GM19035 (cell line): Measurements from ENCODE around the gene ANKRD40CL.
"Not testable (repeated sequence)": the region's sequence is repeated elsewhere in the genome, so short reads cannot be mapped to it uniquely, and the experiment has no call there.

Source experiments
- ATAC-seq: cut with Tn5 transposase; IDR thresholded peaks from one replicate; pipeline ENCODE4 v1.9.1; 2021; ENCODE audit not compliant: unreplicated experiment

ANKRD40CL gene, protein sequence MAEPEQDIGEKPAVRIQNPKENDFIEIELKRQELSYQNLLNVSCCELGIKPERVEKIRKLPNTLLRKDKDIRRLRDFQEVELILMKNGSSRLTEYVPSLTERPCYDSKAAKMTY

DNA sequence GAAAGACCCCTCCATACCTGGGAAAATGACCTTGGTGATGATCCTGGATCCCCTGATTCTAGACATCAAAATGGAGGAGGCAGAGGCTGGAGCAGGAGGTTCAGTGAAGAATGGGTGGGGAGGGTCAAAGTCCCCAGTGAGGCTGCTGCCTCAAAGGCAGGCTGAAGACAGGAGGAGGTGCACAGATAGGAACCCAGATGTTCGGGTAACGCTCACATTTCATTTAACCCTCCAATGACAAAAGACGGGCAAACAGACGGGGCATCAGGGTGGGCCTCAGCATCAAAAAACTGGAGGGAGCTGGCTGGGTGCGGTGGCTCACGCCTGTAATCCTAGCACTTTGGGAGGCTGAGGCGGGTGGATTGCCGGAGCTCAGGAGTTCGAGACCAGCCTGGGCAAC, at the start of gene ANKRD40CL:
Gene ANKRD40CL (minus strand): TSS at position 73 of the 400 bp plus-strand sequence. CDS start 605 bp downstream, outside the sequence.
- ATAC-seq = no peak

DNA sequence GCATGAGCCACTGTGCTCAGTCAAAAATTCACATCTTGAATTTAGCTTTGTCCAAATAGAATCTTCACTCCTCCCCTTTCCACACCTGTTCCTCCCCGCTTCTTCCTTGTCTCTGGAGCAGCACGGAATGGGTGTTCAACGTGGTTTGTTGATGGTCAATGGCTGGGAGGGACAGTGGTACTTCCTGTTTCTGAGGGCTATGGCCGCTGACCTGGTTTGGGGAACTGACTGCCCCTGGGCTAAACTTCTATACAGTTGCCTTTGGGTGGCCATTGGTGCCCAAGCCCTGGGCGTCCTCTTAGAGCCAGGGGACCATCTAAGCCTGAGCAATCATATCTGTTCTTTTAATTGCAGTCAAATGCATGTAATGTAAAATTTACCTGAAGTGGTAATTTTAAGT, 49.0 kb upstream of the ANKRD40CL start:
- no peak for ATAC-seq

DNA sequence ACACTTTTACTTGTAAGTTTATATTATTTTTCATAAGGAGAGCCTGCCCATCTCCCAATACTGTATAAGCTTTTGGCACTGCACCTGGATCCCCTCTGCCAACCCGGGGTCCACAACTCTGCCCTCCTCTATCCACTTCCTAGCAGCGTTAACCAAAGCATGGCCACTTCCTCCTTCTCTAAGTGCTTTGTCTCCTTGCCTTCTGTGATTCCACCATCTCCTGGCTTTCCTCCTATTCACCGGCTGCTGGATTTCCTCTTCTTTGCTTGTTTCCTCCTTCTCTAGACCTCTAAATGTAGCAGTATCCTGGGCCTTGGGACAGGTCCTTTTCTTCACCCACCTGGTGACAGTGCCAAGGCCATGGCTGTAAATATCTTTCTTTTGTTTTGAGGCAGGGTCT, 48.1 kb upstream of the ANKRD40CL start:
- ATAC-seq = no peak

- no peak for ATAC-seq
These were observed 46.3 kb upstream of the ANKRD40CL start for GRCh38 chr17:50813583-50813982.

DNA sequence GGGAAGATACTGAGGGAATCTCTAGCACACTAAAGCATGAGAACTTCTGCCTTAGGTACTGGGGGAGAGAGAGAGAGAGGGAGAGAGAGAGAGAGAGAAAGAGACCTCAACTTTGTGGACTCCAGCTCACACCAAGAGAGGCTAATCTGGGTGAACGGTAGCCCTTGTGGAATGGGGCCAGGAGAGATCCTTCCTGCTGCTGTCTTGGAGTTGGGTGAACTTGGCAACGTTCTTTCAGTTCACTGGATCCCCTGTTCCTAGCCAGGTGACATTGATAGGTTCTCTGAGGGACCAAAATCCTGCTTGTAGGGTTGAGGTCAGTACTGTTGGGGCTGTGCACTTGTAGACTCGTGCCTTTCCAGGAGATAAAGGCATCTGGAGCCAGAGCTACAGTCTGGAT, 41.6 kb upstream of the ANKRD40CL start:
- no peak for ATAC-seq

GRCh38 chr17:50808413-50808812, 41.1 kb upstream of the ANKRD40CL start:
- ATAC-seq = no peak

- ATAC-seq = no peak
These were observed 40.4 kb upstream of the ANKRD40CL start for GRCh38 chr17:50807675-50808074.

DNA sequence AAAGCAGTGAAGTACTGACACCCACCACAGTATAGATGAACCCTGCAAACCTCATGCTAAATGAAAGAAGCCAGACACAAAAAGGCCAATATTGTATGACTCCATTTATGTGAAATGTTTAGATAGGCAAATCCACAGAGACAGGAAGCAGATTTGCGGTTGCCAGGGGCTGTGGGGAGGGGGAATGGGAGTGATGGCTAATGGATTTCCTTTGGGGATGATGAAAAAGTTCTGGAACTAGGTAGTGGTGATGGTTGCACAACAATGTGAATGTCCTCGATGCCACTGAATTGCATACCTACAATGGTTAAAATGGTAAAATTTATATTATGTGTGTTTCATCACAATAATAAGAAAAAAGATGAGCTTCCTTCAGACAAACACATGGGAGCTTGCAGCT, 39.7 kb upstream of the ANKRD40CL start:
- no peak for ATAC-seq

DNA sequence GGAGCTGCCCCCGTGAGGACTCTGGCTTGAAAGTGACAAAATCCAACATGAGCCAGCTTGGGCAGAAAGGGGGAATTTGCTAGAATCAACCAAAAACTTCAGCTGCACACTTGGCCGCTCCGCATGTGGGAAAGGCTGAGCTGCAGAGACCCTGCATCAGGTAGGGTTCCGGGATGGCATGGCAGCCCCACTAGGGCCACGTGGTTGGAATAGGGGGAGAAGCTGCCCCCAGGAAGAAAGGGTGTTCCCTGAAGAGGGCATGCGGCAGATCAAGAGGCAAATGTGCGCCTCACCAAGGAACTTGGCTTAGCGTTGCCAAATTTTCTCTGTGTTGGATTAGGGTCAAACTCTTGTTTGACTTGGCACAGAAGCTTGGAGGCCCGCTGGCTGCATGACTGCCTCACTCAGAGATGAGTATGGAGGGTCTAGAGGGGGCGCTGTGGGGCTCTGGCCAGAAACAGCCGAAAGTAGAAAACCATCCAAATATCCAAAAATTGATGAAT, 38.9 kb upstream of the ANKRD40CL start:
- ATAC-seq = no peak

- ATAC-seq = no peak
These were observed 38.2 kb upstream of the ANKRD40CL start for GRCh38 chr17:50805486-50805885.

DNA sequence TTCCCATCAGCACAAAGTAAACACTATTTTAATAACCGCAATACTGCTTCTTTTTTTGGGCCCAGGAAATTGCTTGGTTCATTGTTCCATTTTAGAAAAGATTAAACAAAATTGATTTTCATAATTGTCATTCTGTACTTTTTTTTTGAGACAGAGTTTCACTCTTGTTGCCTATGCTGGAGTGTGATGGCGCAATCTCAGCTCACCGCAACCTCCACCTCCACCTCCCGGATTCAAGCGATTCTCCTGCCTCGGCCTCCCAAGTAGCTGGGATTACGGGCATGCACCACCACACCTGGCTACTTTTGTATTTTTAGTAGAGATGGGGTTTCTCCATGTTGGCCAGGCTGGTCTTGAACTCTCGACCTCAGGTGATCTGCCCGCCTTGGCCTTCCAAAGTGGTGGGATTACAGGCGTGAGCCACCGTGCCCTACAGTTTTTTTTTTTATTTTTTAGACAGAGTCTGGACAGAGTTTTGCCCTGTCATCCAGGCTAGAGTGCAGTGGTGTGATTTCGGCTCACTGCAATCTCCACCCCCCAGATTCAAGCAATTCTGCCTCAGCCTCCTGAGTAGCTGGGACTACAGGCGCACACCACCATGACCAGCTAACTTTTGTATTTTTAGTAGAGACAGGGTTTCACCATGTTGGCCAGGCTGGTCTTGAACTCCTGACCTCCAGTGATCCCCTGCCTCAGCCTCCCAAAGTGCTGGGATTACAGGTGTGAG, 37.6 kb upstream of the ANKRD40CL start:
- not testable (repeated sequence) for ATAC-seq

DNA sequence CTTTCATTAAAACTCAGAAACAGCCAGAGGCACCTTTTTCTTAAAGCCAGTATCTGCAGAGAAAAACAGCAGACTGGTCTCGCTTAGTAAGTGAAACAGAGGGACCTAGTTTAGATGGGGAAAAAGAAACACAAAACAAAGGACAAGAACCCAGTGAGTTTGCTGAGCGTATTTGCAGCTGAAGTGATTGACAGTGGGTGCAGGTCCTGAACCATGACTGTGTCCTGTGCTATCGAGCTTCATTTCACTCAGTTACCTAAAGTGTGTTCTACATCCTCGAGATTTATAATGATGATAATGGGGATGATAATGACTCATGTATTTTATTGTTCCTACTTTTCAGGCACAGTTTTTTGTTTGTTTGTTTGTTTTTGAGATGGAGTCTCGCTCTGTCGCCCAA, 36.4 kb upstream of the ANKRD40CL start:
- no peak for ATAC-seq

GRCh38 chr17:50802609-50803571, 35.6 kb upstream of the ANKRD40CL start:
- ATAC-seq = no peak

- ATAC-seq = no peak
These were observed 32.9 kb upstream of the ANKRD40CL start for GRCh38 chr17:50800196-50800700.

DNA sequence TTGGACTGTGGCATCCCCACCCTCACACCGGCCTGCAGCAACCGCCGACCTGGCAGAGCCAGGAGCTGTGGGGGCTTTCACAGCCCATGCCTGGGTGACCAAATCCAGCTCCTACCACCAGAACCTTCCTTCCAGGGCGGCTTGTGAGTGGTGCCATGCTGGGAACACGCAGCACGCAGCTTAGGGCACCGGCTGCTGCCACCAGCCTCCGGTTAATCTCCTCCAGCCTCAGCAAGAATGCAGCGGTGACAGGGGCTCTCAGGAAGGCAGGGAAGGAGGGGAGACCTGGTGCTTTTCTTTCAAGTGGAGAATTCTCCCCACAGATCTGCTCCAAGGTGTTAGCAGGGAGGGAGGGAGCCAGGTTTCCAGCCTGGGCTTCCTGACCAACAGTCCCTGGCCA, 32.3 kb upstream of the ANKRD40CL start:
- no peak for ATAC-seq

GRCh38 chr17:50798424-50799288, 31.3 kb upstream of the ANKRD40CL start:
- ATAC-seq = no peak

- ATAC-seq = no peak
These were observed 30.0 kb upstream of the ANKRD40CL start for GRCh38 chr17:50797135-50797810.

GRCh38 chr17:50794361-50794760, 27.0 kb upstream of the ANKRD40CL start:
- ATAC-seq = no peak

DNA sequence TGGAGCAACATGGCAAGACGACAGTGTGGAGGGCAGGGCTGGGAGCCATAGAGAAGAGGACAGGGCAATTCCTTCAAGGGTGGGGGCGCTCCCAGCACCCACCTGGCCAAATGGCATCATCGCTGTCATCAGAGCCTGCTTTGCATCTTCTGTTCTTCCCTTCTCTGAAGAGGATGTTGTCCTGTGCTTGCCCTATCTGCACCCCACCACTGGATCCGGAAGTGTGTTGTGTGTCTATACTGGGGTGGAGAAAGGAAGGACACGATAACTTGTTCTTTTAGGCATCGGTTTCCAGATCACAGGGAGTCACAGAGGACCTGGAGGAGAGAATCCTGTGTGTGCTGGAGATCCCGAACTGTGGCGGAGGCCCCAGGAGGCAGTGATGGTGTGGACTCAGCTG, 25.7 kb upstream of the ANKRD40CL start:
- ATAC-seq = no peak

- ATAC-seq = no peak
These were observed 24.8 kb upstream of the ANKRD40CL start for GRCh38 chr17:50792132-50792531.
